Astrocyte of the spinal cord (primary cell): ENCODE data around the gene GIT2.
"Not testable (repeated sequence)": the region's sequence is repeated elsewhere in the genome, so short reads cannot be mapped to it uniquely, and the experiment has no call there.

Source experiments
- DNase-seq: peaks from one replicate; pipeline ENCODE4 v3.0.0; 2011; ENCODE audit warnings: low read depth, low spot score
- H3K4me3 ChIP-seq: 2 replicates; pipeline ENCODE4 v1.5.1; 2011; ENCODE audit warnings: low read depth, mild to moderate bottlenecking, low read length, moderate library complexity
- CTCF ChIP-seq: IDR thresholded peaks from 2 replicates; pipeline ENCODE4 v1.5.1; 2012; ENCODE audit warnings: low read depth, mild to moderate bottlenecking, low read length, inconsistent platforms
- in situ Hi-C: cut with HindIII; loops from 2 replicates; pipeline ENCODE4 v1.10.0; 2017; ENCODE audit warnings: low sequenced_read_pairs

Gene GIT2

GRCh38 chr12:109993091-109993490 lies 3.1 kb downstream of the GIT2 start:
- H3K4me3 ChIP-seq = no peak overlapping the region
- no peak for DNase-seq
- in situ Hi-C loops = no loop called here
- no peak for TF ChIP-seq CTCF

GRCh38 chr12:109991586-109991985 lies 4.6 kb downstream of the GIT2 start:
- TF ChIP-seq CTCF = no peak
- no peak for DNase-seq
- in situ Hi-C loops = no loop called here
- no peak overlapping the region for H3K4me3 ChIP-seq

GRCh38 chr12:109989380-109989779 lies 6.8 kb downstream of the GIT2 start:
- H3K4me3 ChIP-seq = no peak overlapping the region
- no peak for DNase-seq
- no peak for TF ChIP-seq CTCF
- in situ Hi-C loops = no loop called here

GRCh38 chr12:109988903-109989302 lies 7.3 kb downstream of the GIT2 start:
- in situ Hi-C loops = no loop called here
- no peak overlapping the region for H3K4me3 ChIP-seq
- no peak for DNase-seq
- no peak for TF ChIP-seq CTCF

- TF ChIP-seq CTCF = no peak
- in situ Hi-C loops = no loop called here
- no peak overlapping the region for H3K4me3 ChIP-seq
- DNase-seq = no peak
These were observed 7.9 kb downstream of the GIT2 start for GRCh38 chr12:109988274-109988673.

- no peak for DNase-seq
- no peak for TF ChIP-seq CTCF
- no peak overlapping the region for H3K4me3 ChIP-seq
- in situ Hi-C loops = no loop called here
These were observed 8.6 kb downstream of the GIT2 start for GRCh38 chr12:109987615-109988014.

- DNase-seq, in situ Hi-C loops, H3K4me3 ChIP-seq: not testable (repeated sequence)
These were observed 9.9 kb downstream of the GIT2 start for GRCh38 chr12:109986236-109986635.
